Prostate gland (tissue), 2 donors: ENCODE results near the gene ATP9B.

Experiments used
- POLR2A ChIP-seq: fragments of 450-650 bp; IDR thresholded peaks from one replicate; pipeline ENCODE4 v1.6.1; 2016; ENCODE audit warnings: antibody characterized with exemption, mild to moderate bottlenecking
- POLR2AphosphoS5 ChIP-seq: sonication (generic); formaldehyde crosslinking; IDR thresholded peaks from one replicate; pipeline ENCODE4 v1.6.1; 2017; ENCODE audit warnings: antibody characterized with exemption
- TF ChIP-seq, protein P1 (sequence below), 4 experiments: fragments of 200-600 bp in 2 of 4; fragments of 450-650 bp in 2 of 4; sonication (generic) in 2 of 4; IDR thresholded peaks; 1 replicate in 3 of 4; 2 replicates in 1 of 4; pipeline ENCODE4 v1.5.1; 2016 to 2019; ENCODE audit warnings: antibody characterized with exemption in 4 of 4, mild to moderate bottlenecking in 2 of 4, moderate library complexity in 2 of 4

DNA sequence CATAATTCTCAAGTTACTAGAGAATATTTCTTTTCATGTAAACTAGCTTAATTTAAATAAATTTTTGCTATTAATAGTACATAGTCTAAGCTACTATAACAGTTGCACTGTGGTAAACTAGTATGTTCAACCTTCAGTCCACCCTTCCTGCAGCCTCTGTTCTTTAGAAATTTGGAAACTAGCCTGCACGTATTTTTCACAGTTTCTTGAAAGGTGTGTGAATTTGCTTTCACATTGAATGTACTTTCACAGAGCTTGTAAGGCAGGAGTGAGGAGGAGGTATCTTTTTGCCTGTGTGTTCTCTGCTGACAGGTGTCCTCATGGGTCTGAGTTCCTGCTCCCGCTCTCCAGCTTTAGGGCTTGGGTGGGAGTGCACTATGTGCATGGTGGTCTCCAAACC lies 117.5 kb downstream of the ATP9B start:
- TF ChIP-seq, protein P1, sequence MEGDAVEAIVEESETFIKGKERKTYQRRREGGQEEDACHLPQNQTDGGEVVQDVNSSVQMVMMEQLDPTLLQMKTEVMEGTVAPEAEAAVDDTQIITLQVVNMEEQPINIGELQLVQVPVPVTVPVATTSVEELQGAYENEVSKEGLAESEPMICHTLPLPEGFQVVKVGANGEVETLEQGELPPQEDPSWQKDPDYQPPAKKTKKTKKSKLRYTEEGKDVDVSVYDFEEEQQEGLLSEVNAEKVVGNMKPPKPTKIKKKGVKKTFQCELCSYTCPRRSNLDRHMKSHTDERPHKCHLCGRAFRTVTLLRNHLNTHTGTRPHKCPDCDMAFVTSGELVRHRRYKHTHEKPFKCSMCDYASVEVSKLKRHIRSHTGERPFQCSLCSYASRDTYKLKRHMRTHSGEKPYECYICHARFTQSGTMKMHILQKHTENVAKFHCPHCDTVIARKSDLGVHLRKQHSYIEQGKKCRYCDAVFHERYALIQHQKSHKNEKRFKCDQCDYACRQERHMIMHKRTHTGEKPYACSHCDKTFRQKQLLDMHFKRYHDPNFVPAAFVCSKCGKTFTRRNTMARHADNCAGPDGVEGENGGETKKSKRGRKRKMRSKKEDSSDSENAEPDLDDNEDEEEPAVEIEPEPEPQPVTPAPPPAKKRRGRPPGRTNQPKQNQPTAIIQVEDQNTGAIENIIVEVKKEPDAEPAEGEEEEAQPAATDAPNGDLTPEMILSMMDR (IDR thresholded peaks at IDR 0.05) = no peak
- TF ChIP-seq POLR2A (no peak), POLR2AphosphoS5 (no peak)
